ENCODE results near the gene RASAL2. TPM values are rescaled to one million over a fixed set of nuclear protein-coding genes. Genes with fewer than 3 reads are reported as not detected.
A peak's percentile ranks its signal among the peaks of the same experiment; 100 is the strongest.

RASAL2 gene
- total RNA-seq, 1 donor from 2014 or later, result 44.2 TPM

- peaks cover 5% of the 10 kb centered on the region for H3K27me3 Mint-ChIP-seq (ENCODE audit: low read depth, unreplicated experiment)
- H3K27ac Mint-ChIP-seq (ENCODE audit: unreplicated experiment), result no peak overlapping the region
- H3K4me3 Mint-ChIP-seq (ENCODE audit: unreplicated experiment), result no peak overlapping the region
- Histone ChIP-seq H3K4me2 (ENCODE audit: low read length) (no peak overlapping the region), H3K79me2 (ENCODE audit: insufficient read depth, low read length) (no peaks in the 10 kb centered on the region), H3K4me3 (ENCODE audit: insufficient read depth, low read depth, low read length) (no peak overlapping the region), H3K27ac (ENCODE audit: low read depth, low read length) (no peak overlapping the region), H3K9me3 (ENCODE audit: insufficient read depth, low read depth, low read length) (no peaks in the 10 kb centered on the region), H3K4me1 (ENCODE audit: insufficient read depth, low read length) (peaks cover 17% of the 10 kb centered on the region), H4K20me1 (ENCODE audit: insufficient read depth, low read length) (no peaks in the 10 kb centered on the region), H2AFZ (ENCODE audit: low read depth, low read length) (no peak overlapping the region), H3K9ac (ENCODE audit: low read length) (no peak overlapping the region), H3K36me3 (ENCODE audit: insufficient read depth, low read length) (no peaks in the 10 kb centered on the region), H3K27me3 (ENCODE audit: insufficient read depth, low read length) (no peaks in the 10 kb centered on the region)
- H3K9me3 Mint-ChIP-seq (ENCODE audit: unreplicated experiment), result peaks cover 9% of the 10 kb centered on the region
- DNase-seq (ENCODE audit: low read depth) (no peak), FAIRE-seq (no peak)
- H3K36me3 Mint-ChIP-seq (ENCODE audit: low read depth, unreplicated experiment), result no peaks in the 10 kb centered on the region
- TF ChIP-seq CTCF (IDR thresholded peaks at IDR 0.05; ENCODE audit: insufficient read depth, low read depth, low read length) (no peak), EZH2 (IDR thresholded peaks at IDR 0.05; ENCODE audit: insufficient read depth, low read length) (no peak)
- H3K4me1 Mint-ChIP-seq (ENCODE audit: low read depth, unreplicated experiment), result peaks cover 17% of the 10 kb centered on the region
Observed at GRCh38 chr1:178528953-178529335, 435.0 kb downstream of the RASAL2 start.

- peaks cover 5% of the 10 kb centered on the region for H3K27me3 Mint-ChIP-seq (ENCODE audit: low read depth, unreplicated experiment)
- no peak overlapping the region for H3K4me2 ChIP-seq (ENCODE audit: low read length)
- peak overlapping the region; percentile 23 for H3K27ac Mint-ChIP-seq (ENCODE audit: unreplicated experiment)
- no peaks in the 10 kb centered on the region for H4K20me1 ChIP-seq (ENCODE audit: insufficient read depth, low read length)
- FAIRE-seq, result no peak
- no peak overlapping the region for H2AFZ ChIP-seq (ENCODE audit: low read depth, low read length)
- no peak overlapping the region for H3K9ac ChIP-seq (ENCODE audit: low read length)
- no peak for DNase-seq (ENCODE audit: low read depth)
- H3K4me3 Mint-ChIP-seq (ENCODE audit: unreplicated experiment), result no peak overlapping the region
- no peak overlapping the region for H3K4me3 ChIP-seq (ENCODE audit: insufficient read depth, low read depth, low read length)
- no peaks in the 10 kb centered on the region for H3K27me3 ChIP-seq (ENCODE audit: insufficient read depth, low read length)
- H3K9me3 ChIP-seq (ENCODE audit: insufficient read depth, low read depth, low read length), result no peaks in the 10 kb centered on the region
- peaks cover 9% of the 10 kb centered on the region for H3K9me3 Mint-ChIP-seq (ENCODE audit: unreplicated experiment)
- no peak overlapping the region for H3K27ac ChIP-seq (ENCODE audit: low read depth, low read length)
- H3K79me2 ChIP-seq (ENCODE audit: insufficient read depth, low read length), result no peaks in the 10 kb centered on the region
- no peak for TF ChIP-seq EZH2 (IDR thresholded peaks at IDR 0.05; ENCODE audit: insufficient read depth, low read length)
- TF ChIP-seq CTCF (IDR thresholded peaks at IDR 0.05; ENCODE audit: insufficient read depth, low read depth, low read length), result no peak
- peaks cover 17% of the 10 kb centered on the region for H3K4me1 Mint-ChIP-seq (ENCODE audit: low read depth, unreplicated experiment)
- no peaks in the 10 kb centered on the region for H3K36me3 ChIP-seq (ENCODE audit: insufficient read depth, low read length)
- H3K4me1 ChIP-seq (ENCODE audit: insufficient read depth, low read length), result peaks cover 17% of the 10 kb centered on the region
- no peaks in the 10 kb centered on the region for H3K36me3 Mint-ChIP-seq (ENCODE audit: low read depth, unreplicated experiment)
Observed at GRCh38 chr1:178529364-178530036, 435.6 kb downstream of the RASAL2 start.

GRCh38 chr1:178530037-178530402 is 436.1 kb downstream of the RASAL2 start:
- Histone ChIP-seq H3K4me1 (ENCODE audit: insufficient read depth, low read length) (peaks cover 17% of the 10 kb centered on the region), H3K9me3 (ENCODE audit: insufficient read depth, low read depth, low read length) (no peaks in the 10 kb centered on the region), H2AFZ (ENCODE audit: low read depth, low read length) (no peak overlapping the region), H3K79me2 (ENCODE audit: insufficient read depth, low read length) (no peaks in the 10 kb centered on the region), H3K36me3 (ENCODE audit: insufficient read depth, low read length) (no peaks in the 10 kb centered on the region), H4K20me1 (ENCODE audit: insufficient read depth, low read length) (no peaks in the 10 kb centered on the region), H3K4me3 (ENCODE audit: insufficient read depth, low read depth, low read length) (no peak overlapping the region), H3K27ac (ENCODE audit: low read depth, low read length) (no peak overlapping the region), H3K27me3 (ENCODE audit: insufficient read depth, low read length) (no peaks in the 10 kb centered on the region), H3K4me2 (ENCODE audit: low read length) (peak overlapping the region; percentile 54), H3K9ac (ENCODE audit: low read length) (no peak overlapping the region)
- Mint-ChIP-seq H3K4me3 (ENCODE audit: unreplicated experiment) (peak overlapping the region; percentile 20), H3K27ac (ENCODE audit: unreplicated experiment) (peak overlapping the region; percentile 75), H3K9me3 (ENCODE audit: unreplicated experiment) (peaks cover 6% of the 10 kb centered on the region), H3K27me3 (ENCODE audit: low read depth, unreplicated experiment) (peaks cover 5% of the 10 kb centered on the region), H3K36me3 (ENCODE audit: low read depth, unreplicated experiment) (no peaks in the 10 kb centered on the region), H3K4me1 (ENCODE audit: low read depth, unreplicated experiment) (peaks cover 17% of the 10 kb centered on the region)
- FAIRE-seq (peak; percentile 29), DNase-seq (ENCODE audit: low read depth) (peak; percentile 69)
- TF ChIP-seq CTCF (IDR thresholded peaks at IDR 0.05; ENCODE audit: insufficient read depth, low read depth, low read length) (no peak), EZH2 (IDR thresholded peaks at IDR 0.05; ENCODE audit: insufficient read depth, low read length) (no peak)
